GM13976 (cell line): Measurements from ENCODE around the gene SPEN.
"Not testable (repeated sequence)": the region's sequence is repeated elsewhere in the genome, so short reads cannot be mapped to it uniquely, and the experiment has no call there.

Source experiments
- DNase-seq: peaks from one replicate; pipeline ENCODE4 v3.0.0; 2012; ENCODE audit warnings: low spot score
- in situ Hi-C: fragments of 300-500 bp; cut with MboI; formaldehyde crosslinking; loops from one replicate; pipeline ENCODE4 v1.12.0; 2022; ENCODE audit warnings: low sequenced_read_pairs, mixed read lengths, inconsistent platforms; ENCODE audit not compliant: unreplicated experiment
- TF ChIP-seq, protein P1 (sequence below): IDR thresholded peaks from 2 replicates; pipeline ENCODE4 v1.5.1; 2012; ENCODE audit warnings: borderline replicate concordance, mild to moderate bottlenecking; ENCODE audit not compliant: insufficient read depth; ENCODE audit errors: extremely low read depth, missing control alignments, control extremely low read depth

Gene SPEN

DNA sequence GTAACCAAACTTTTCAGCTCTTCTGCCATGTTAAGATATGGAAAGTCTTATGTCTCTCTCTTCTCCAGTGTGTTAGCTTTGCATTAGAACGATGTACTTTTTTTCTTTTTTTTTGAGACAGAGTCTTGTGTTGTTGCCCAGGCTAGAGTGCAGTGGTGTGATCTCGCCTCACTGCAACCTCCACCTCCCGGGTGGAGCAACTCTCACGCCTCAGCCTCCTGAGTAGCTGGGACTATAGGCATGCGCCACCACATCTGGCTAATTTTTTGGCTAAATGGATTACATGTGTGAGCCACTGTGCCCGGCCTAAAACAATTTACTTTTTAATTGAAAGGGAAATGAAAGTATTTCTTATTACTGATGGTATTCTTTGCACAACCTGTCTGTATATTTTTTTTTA, 35.8 kb downstream of the SPEN start:
- TF ChIP-seq, protein P1, sequence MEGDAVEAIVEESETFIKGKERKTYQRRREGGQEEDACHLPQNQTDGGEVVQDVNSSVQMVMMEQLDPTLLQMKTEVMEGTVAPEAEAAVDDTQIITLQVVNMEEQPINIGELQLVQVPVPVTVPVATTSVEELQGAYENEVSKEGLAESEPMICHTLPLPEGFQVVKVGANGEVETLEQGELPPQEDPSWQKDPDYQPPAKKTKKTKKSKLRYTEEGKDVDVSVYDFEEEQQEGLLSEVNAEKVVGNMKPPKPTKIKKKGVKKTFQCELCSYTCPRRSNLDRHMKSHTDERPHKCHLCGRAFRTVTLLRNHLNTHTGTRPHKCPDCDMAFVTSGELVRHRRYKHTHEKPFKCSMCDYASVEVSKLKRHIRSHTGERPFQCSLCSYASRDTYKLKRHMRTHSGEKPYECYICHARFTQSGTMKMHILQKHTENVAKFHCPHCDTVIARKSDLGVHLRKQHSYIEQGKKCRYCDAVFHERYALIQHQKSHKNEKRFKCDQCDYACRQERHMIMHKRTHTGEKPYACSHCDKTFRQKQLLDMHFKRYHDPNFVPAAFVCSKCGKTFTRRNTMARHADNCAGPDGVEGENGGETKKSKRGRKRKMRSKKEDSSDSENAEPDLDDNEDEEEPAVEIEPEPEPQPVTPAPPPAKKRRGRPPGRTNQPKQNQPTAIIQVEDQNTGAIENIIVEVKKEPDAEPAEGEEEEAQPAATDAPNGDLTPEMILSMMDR = no peak
- no peak for DNase-seq

DNA sequence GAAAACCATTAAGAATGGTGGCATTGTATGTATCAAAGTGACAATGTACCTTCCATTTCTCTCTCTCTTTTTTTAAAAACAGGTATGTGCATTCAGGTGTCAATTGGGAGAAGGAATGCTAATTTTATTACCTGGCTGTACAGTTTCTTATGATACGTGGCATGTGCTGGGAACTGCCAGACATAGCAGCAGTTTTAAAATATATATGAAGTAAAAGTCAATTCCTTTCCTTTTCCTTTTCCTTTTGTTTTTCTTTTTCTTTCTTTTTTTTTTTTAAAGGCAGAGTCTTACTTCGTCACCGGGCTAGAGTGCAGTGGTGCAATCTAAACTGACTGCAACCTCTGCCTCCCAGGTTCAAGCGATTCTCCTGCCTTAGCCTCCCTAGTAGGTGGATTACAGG, 37.0 kb downstream of the SPEN start:
- TF ChIP-seq, protein P1 = no peak
- no peak for DNase-seq
- in situ Hi-C loops = no loop called here

More for the DNA sequence above, 35.8 kb downstream of the SPEN start:
- in situ Hi-C loops = no loop called here

DNA sequence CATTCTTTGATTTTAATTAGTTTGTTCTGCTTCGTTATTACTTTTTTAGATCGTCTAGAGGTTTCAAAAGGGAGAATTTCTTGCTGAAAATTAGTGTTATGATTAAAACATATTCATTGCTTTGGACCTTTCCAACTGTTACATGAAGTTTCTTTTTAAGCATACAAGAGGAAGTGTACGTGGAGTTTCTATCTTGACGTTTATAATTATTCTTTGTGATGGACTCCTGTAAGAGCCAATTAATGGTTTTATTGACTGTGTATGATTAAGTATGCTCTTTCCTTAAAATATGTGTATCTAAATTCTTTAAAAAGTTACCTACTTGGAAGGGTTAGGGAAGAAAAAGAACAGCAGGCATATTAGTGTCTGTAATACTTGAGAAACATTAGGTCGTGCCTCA, 37.8 kb downstream of the SPEN start:
- in situ Hi-C loops = no loop called here
- no peak for DNase-seq
- TF ChIP-seq, protein P1 = no peak

DNA sequence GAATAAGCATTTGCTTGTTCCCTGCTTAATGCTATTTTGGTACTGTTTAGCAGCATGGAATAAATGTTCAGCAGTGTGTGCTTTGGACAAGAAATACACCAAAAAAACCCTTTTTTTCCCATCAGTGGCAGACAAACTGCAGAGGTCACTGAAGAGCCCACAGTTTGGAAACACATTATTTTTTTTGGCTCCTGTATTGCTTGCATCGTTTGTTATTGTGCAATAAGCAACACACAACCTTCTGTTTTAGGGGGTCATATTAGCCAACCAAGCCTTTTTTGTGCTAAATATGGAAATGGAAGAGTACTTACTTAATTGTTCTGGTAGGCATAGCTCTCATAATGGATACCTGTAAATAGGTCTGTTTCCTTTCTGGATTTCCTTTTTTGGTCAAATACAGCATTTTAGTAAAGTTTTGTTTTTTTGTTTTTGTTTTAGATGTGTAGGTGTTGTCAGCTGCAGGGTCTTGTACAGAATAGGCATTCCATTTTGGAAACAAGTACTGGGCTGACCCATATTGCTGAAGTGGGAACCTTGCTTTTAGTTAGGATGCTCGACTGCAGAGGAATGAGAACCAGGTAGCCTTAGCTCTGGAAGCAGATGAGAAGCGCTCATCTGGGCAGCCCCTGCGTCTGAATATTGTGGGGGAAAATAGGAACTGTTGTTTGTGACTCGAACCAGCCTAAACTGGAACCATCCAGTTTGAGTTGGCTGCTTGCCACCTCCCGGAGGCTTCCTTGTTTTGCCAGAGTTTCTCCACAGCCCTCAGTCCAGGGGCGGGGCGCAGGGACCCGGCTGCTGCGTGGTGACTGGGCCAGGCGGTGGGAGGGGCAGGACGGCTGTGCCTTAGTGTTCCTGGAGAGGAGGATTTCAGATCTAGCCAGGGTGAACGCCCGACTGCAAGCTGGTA, 38.4 kb downstream of the SPEN start:
- TF ChIP-seq, protein P1 = no peak
- in situ Hi-C loops = no loop called here
- peak; percentile 29 for DNase-seq

DNA sequence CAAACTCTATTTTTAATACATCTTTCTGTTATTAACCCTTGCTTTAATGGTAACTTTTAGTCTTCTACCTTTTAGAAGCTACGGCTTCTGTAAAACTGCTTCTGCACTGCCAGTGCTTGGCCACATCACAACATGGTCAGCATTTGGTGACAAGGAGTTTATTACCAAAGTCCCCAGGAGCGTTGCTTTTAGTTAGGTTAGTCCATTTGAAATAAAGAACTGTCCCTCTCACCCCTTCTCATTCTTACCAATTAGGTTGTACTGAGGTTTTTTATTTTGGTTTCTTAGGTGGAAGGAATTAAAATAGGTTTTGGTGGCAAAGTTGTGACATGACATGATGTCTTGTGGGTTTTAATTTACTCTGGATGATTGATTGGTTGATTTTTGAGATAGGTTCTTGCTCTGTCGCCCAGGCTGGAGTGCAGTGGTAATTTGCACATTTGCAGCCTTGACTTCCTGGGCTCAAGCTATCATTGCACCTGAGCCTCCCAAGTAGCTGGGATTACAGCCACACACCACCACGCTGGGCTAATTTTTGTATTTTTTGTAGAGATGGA, 39.2 kb downstream of the SPEN start:
- no peak for DNase-seq
- in situ Hi-C loops = no loop called here
- TF ChIP-seq, protein P1 = no peak

DNA sequence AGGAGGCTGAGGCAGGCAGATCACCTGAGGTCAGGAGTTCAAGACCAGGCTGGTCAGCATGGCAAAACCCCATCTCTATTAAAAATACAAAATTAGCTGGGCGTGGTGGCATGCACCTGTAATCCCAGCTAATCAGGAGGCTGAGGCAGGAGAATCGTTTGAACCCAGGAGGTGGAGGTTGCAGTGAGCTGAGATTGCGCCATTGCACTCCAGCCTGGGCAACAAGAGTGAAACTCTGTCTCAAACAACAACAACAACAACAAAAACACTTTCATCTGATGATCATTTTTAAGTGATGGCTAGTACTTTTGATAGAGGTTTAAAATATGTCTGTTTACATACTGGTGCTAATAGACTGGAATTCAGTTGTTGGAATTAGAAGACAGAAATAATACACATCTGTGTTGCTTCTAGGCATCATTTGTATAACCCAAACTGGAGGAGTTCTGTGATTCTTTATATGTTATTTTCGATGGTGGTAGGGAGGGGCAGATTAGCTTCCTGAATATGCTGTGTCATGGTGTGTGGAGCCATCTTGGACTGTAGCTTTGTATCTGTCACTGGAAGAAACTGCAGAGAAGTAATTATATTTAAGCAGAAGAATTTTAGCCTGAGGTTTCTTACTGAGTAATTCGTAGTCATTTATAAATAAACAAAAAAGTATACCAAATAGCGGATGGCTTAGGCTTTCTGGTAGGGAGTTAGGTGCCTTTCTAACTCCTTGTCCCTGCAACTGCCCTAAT, 45.5 kb downstream of the SPEN start:
- in situ Hi-C loops, DNase-seq: not testable (repeated sequence)

DNA sequence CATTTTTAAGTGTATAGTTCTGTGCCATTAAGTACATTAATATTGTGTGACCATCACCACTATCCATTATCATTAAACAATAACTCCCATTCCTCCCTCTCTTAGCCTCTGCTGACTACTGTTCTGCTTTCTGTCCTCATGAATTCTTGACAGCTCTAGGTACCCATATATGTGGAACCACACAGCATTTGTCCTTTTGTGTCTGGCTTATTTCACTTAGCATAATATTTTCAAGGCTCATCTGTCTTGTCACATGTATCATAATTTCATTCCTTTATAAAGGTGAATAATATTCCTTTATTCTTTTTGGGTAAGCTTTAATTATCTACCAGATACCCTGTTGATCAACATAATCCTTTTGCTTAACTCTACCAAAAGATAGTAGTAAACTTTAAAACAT, 47.7 kb downstream of the SPEN start:
- TF ChIP-seq, protein P1 = no peak
- in situ Hi-C loops = no loop called here
- DNase-seq = no peak

DNA sequence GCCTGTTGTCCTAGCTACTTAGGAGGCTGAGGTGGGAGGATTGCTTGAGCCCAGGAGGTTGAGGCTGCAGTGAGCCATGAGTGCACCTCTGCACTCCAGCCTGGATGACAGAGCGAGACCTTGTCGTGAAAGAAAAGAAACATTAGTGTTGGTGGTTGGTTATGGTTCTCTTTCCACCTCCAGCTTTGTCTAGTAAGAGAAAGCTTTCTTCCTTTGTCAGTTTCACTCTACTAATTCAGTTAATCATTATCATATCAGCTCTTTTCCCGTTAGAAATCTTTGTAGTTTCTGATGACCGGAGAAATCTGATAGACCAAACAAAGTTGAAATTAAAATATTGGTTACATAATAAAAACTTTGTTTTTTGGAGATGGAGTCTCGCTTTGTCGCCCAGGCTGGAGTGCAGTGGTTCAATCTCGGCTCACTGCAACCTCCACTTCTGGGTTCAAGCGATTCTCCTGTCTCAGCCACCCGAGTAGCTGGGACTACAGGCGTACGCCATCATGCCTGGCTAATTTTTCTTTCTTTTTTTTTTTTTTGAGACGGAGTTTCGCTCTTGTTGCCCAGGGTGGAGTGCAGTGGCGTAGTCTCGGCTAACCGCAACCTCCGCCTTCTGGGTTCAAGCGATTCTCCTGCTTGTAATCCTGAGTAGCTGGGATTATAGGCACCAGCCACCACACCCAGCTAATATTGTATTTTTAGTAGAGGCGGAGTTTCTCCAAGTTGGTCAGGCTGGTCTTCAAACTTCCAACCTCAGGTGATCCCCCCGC, 49.5 kb downstream of the SPEN start:
- DNase-seq, in situ Hi-C loops: not testable (repeated sequence)
